SU-DHL-6 (cell line): ENCODE measurements around the gene LTO1.

Source experiments
- H2AFZ ChIP-seq: fragments of 200-600 bp; sonication (generic); 2 replicates; pipeline ENCODE4 v1.6.1; 2014; ENCODE audit warnings: low read depth, mild to moderate bottlenecking, moderate library complexity, mixed read lengths, antibody characterized with exemption, low read length; ENCODE audit not compliant: severe bottlenecking
- H3F3A ChIP-seq: fragments of 200-600 bp; shearing (Covaris generic); 2 replicates; pipeline ENCODE4 v1.6.0; 2016; ENCODE audit warnings: antibody characterized with exemption, mild to moderate bottlenecking; ENCODE audit not compliant: insufficient read depth
- H3K27ac ChIP-seq: fragments of 200-600 bp; sonication (generic); 2 replicates; pipeline ENCODE4 v1.5.1; 2016; ENCODE audit warnings: low read depth, mild to moderate bottlenecking, low read length, moderate library complexity, mixed read lengths
- H3K27me3 ChIP-seq: fragments of 200-600 bp; sonication (generic), shearing (Covaris generic); 2 replicates; pipeline ENCODE4 v1.6.0; 2014; ENCODE audit warnings: mild to moderate bottlenecking, low read length
- H3K36me3 ChIP-seq: fragments of 200-600 bp; sonication (generic); 2 replicates; pipeline ENCODE4 v1.6.1; 2014; ENCODE audit warnings: mild to moderate bottlenecking, low read length, mixed read lengths
- H3K4me2 ChIP-seq: fragments of 300-600, 200-600 bp; shearing (Covaris generic), sonication (generic); 2 replicates; pipeline ENCODE4 v1.6.0; 2014; ENCODE audit warnings: low read length, low read depth, mild to moderate bottlenecking; ENCODE audit not compliant: poor library complexity, severe bottlenecking
- H3K4me3 ChIP-seq: fragments of 200-600 bp; sonication (generic); 2 replicates; pipeline ENCODE4 v1.5.1; 2014; ENCODE audit warnings: antibody characterized with exemption, low read length, mild to moderate bottlenecking, mixed read lengths; ENCODE audit not compliant: insufficient read depth, poor library complexity, severe bottlenecking
- H3K79me2 ChIP-seq: fragments of 200-600 bp; sonication (generic); 2 replicates; pipeline ENCODE4 v1.6.1; 2014; ENCODE audit warnings: mild to moderate bottlenecking, low read length, moderate library complexity; ENCODE audit not compliant: insufficient read depth
- H3K9ac ChIP-seq: fragments of 200-600 bp; sonication (generic); 2 replicates; pipeline ENCODE4 v1.7.0; 2014; ENCODE audit warnings: mild to moderate bottlenecking, low read length
- H3K9me2 ChIP-seq: fragments of 200-600 bp; sonication (generic); replicated peaks from 2 replicates; pipeline ENCODE4 v1.6.1; 2014; ENCODE audit warnings: low read length; ENCODE audit not compliant: insufficient read depth
- H3K9me3 ChIP-seq: fragments of 200-600 bp; sonication (generic); 2 replicates; pipeline ENCODE4 v1.6.1; 2014; ENCODE audit warnings: low read length, mixed read lengths; ENCODE audit not compliant: insufficient read depth
- H4K20me1 ChIP-seq: fragments of 200-600 bp; sonication (generic); 2 replicates; pipeline ENCODE4 v1.6.1; 2014; ENCODE audit warnings: low read depth, mild to moderate bottlenecking, antibody characterized with exemption, low read length, moderate library complexity, mixed read lengths
- EZH2phosphoT487 ChIP-seq: fragments of 200-600 bp; sonication (generic), shearing (Covaris generic); conservative IDR thresholded peaks from 2 replicates; pipeline ENCODE4 v1.6.1; 2018; ENCODE audit warnings: mild to moderate bottlenecking, antibody characterized with exemption, low read length, moderate library complexity, mixed read lengths
- TF ChIP-seq, protein P1 (sequence below): fragments of 200-600 bp; sonication (generic); IDR thresholded peaks from one replicate; pipeline ENCODE4 v1.5.1; 2017; ENCODE audit warnings: antibody characterized with exemption, mild to moderate bottlenecking, low read length, moderate library complexity; ENCODE audit not compliant: insufficient read depth, poor library complexity, severe bottlenecking

The LTO1 gene

GRCh38 chr11:69637941-69638871, 36.9 kb downstream of the LTO1 start:
- Histone ChIP-seq H3K4me2 (no peak overlapping the region), H3K27me3 (no peaks in the 10 kb centered on the region), H3K4me3 (no peak overlapping the region), H3K79me2 (no peaks in the 10 kb centered on the region), H4K20me1 (no peaks in the 10 kb centered on the region), H3K9me2 (no peaks in the 10 kb centered on the region), H3F3A (no peaks in the 10 kb centered on the region), H3K36me3 (no peaks in the 10 kb centered on the region), H3K27ac (no peak overlapping the region), H2AFZ (no peak overlapping the region), H3K9me3 (no peaks in the 10 kb centered on the region), H3K9ac (no peak overlapping the region)
- no peak for TF ChIP-seq EZH2phosphoT487
- TF ChIP-seq, protein P1, sequence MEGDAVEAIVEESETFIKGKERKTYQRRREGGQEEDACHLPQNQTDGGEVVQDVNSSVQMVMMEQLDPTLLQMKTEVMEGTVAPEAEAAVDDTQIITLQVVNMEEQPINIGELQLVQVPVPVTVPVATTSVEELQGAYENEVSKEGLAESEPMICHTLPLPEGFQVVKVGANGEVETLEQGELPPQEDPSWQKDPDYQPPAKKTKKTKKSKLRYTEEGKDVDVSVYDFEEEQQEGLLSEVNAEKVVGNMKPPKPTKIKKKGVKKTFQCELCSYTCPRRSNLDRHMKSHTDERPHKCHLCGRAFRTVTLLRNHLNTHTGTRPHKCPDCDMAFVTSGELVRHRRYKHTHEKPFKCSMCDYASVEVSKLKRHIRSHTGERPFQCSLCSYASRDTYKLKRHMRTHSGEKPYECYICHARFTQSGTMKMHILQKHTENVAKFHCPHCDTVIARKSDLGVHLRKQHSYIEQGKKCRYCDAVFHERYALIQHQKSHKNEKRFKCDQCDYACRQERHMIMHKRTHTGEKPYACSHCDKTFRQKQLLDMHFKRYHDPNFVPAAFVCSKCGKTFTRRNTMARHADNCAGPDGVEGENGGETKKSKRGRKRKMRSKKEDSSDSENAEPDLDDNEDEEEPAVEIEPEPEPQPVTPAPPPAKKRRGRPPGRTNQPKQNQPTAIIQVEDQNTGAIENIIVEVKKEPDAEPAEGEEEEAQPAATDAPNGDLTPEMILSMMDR: no peak

DNA sequence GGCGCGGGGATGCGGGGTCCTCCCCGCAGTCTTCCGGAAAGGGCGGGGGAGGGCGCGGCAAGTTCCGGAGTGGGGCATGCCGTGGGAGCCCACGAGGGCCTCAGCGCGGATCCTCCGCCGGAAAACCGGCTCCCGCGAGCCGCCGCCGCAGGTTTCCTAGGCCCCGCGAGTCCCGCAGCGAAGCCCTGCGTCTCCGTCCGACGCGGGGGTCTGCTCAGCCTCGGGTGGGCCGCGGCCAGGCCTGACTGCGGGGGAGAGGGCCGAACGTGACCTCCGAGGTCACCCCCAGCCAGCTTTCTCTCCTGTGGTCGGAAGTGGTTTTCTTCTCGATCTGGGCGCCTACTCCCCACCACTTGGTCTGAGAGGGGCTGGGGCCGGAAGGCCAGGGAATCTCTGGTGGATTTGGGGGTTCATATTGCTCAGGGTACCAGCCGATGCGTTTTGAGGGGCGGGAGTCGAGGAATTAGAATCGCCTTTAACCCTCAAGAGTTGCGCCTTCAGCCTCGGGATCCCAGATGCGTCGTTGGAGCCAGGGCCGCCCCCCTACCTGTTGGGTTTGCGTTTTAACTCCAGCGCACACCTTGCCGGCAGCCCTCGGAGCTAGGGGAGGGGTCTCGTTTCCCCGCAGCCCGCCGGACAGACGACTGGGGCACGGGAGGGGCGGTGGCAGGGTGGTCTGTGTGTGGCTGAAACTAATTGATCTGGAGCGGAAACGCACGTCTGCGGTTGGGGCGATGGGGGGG, 37.8 kb downstream of the LTO1 start:
- Histone ChIP-seq H3F3A (no peaks in the 10 kb centered on the region), H3K9ac (no peak overlapping the region), H3K79me2 (no peaks in the 10 kb centered on the region), H3K27me3 (no peaks in the 10 kb centered on the region), H3K4me3 (no peak overlapping the region), H3K9me3 (no peaks in the 10 kb centered on the region), H2AFZ (no peak overlapping the region), H3K36me3 (no peaks in the 10 kb centered on the region), H3K9me2 (no peaks in the 10 kb centered on the region), H4K20me1 (no peaks in the 10 kb centered on the region), H3K27ac (no peak overlapping the region), H3K4me2 (no peak overlapping the region)
- no peak for TF ChIP-seq EZH2phosphoT487
- TF ChIP-seq, protein P1: no peak

DNA sequence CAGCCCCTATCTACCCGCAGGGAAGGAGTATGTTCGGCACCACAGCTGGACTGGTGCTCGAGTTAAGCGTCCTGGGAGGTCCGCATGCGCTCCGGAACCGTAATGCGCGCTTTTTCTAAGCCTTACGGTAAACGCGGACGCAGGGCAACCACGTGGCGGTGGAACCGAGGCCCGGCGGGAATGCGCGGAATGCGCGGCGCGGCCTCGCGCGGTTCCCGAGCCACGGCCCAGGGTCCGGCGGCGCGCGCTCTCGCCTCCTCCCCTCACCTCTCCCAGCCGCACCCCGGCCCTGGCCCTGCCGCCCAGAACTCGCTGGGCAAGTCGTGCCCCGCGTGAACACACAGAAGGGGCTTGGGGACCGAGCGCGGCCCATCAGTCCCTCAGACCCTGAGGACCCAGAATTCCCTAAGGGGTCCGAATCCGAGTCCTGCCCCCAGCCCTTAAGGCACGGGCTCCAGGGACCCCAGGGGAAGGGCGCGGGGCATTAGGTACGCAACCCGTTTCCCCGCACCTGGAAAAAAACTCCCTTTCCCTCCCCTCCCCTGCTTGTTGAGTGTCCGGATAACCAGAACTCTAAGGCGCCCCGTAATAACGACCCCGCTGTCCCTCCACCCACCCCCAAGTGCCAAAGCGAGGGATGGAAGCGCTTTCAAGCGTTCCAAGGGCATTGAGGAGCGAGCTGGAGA, 38.5 kb downstream of the LTO1 start:
- H3K9ac ChIP-seq: no peak overlapping the region
- H2AFZ ChIP-seq: no peak overlapping the region
- no peaks in the 10 kb centered on the region for H3K9me3 ChIP-seq
- no peaks in the 10 kb centered on the region for H3K36me3 ChIP-seq
- H3K79me2 ChIP-seq: no peaks in the 10 kb centered on the region
- H3K4me2 ChIP-seq: no peak overlapping the region
- TF ChIP-seq, protein P1: no peak
- no peak for TF ChIP-seq EZH2phosphoT487
- H3K27ac ChIP-seq: no peak overlapping the region
- no peaks in the 10 kb centered on the region for H3K9me2 ChIP-seq
- no peaks in the 10 kb centered on the region for H3F3A ChIP-seq
- H4K20me1 ChIP-seq: no peaks in the 10 kb centered on the region
- H3K27me3 ChIP-seq: no peaks in the 10 kb centered on the region
- no peak overlapping the region for H3K4me3 ChIP-seq
